Mammary epithelial cell (primary cell): ENCODE results near the gene LHFPL2.

Source experiments
- EZH2 ChIP-seq: IDR thresholded peaks from 2 replicates; pipeline ENCODE4 v1.6.1; 2012; ENCODE audit warnings: low read length, inconsistent platforms, borderline replicate concordance
- TF ChIP-seq, protein P1 (sequence below), 2 donors: IDR thresholded peaks in 1 of 2; conservative IDR thresholded peaks in 1 of 2; 2 replicates each; pipeline ENCODE4 v1.5.1; 2011 to 2012; ENCODE audit warnings: inconsistent platforms in 2 of 2, low read length in 2 of 2, mild to moderate bottlenecking in 2 of 2, control low read depth in 1 of 2, low read depth in 1 of 2; ENCODE audit not compliant: insufficient read depth in 1 of 2; ENCODE audit errors: extremely low read depth in 1 of 2

DNA sequence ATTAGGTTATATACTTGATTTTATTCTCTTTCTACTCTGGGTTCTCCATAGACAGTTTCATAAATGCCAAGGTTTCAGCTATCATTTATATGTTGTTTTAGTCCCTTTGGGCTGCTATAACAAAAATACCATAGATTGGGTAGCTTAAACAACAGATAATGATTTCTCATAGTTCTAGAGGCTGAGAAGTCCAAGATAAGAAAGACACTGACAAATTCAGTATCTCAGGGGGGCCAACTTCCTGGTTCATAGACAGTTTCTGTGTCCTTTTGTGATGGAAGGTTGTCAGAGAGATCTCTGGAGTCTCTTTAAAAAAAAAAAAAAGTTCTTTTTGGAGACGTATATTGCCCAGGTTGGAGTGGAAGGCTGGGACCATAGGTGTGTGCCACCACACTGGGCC is 174.8 kb downstream of the LHFPL2 start:
- TF ChIP-seq, protein P1, sequence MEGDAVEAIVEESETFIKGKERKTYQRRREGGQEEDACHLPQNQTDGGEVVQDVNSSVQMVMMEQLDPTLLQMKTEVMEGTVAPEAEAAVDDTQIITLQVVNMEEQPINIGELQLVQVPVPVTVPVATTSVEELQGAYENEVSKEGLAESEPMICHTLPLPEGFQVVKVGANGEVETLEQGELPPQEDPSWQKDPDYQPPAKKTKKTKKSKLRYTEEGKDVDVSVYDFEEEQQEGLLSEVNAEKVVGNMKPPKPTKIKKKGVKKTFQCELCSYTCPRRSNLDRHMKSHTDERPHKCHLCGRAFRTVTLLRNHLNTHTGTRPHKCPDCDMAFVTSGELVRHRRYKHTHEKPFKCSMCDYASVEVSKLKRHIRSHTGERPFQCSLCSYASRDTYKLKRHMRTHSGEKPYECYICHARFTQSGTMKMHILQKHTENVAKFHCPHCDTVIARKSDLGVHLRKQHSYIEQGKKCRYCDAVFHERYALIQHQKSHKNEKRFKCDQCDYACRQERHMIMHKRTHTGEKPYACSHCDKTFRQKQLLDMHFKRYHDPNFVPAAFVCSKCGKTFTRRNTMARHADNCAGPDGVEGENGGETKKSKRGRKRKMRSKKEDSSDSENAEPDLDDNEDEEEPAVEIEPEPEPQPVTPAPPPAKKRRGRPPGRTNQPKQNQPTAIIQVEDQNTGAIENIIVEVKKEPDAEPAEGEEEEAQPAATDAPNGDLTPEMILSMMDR (conservative IDR thresholded peaks at IDR 0.05 in 1 of 2, IDR thresholded peaks at IDR 0.05 in 1 of 2; ENCODE audit: extremely low read depth in 1 of 2, insufficient read depth in 1 of 2, low read depth in 1 of 2, low read length in 2 of 2): no peak
- no peak for TF ChIP-seq EZH2
